IPS DF 6.9 (cell line): ENCODE measurements around the gene PCDHA7.
"Not testable (repeated sequence)": the region's sequence is repeated elsewhere in the genome, so short reads cannot be mapped to it uniquely, and the experiment has no call there.

Source experiments
- DNase-seq: peaks from one replicate; pipeline ENCODE4 v3.0.0-alpha.2; 2013; ENCODE audit warnings: low read depth, low spot score
- H3K27ac ChIP-seq: one replicate; pipeline ENCODE4 v1.5.1; 2013; ENCODE audit warnings: low read length, control low read depth
- H3K27me3 ChIP-seq: 2 replicates; pipeline ENCODE4 v1.6.1; 2013; ENCODE audit warnings: mild to moderate bottlenecking, low read length; ENCODE audit not compliant: control insufficient read depth, insufficient read depth
- H3K36me3 ChIP-seq: 2 replicates; pipeline ENCODE4 v1.6.1; 2013; ENCODE audit warnings: low read length; ENCODE audit not compliant: control insufficient read depth, insufficient read depth
- H3K4me1 ChIP-seq: 2 replicates; pipeline ENCODE4 v1.6.1; 2013; ENCODE audit warnings: low read length; ENCODE audit not compliant: control insufficient read depth, insufficient read depth
- H3K4me3 ChIP-seq: 2 replicates; pipeline ENCODE4 v1.5.1; 2013; ENCODE audit warnings: mild to moderate bottlenecking, low read length
- H3K9me3 ChIP-seq: 2 replicates; pipeline ENCODE4 v1.6.1; 2013; ENCODE audit warnings: low read length, inconsistent platforms; ENCODE audit not compliant: control insufficient read depth, insufficient read depth
- WGBS: extraction: QIAGEN DNeasy Blood & Tissue Kit; methylation state at CpG from one replicate; pipeline ENCODE4 v1.1.7; 2013; ENCODE audit warnings: mixed read lengths, missing lambda C conversion rate; ENCODE audit not compliant: insufficient read length, insufficient coverage; 5-methylcytosine and 5-hydroxymethylcytosine counted together

Gene PCDHA7, protein sequence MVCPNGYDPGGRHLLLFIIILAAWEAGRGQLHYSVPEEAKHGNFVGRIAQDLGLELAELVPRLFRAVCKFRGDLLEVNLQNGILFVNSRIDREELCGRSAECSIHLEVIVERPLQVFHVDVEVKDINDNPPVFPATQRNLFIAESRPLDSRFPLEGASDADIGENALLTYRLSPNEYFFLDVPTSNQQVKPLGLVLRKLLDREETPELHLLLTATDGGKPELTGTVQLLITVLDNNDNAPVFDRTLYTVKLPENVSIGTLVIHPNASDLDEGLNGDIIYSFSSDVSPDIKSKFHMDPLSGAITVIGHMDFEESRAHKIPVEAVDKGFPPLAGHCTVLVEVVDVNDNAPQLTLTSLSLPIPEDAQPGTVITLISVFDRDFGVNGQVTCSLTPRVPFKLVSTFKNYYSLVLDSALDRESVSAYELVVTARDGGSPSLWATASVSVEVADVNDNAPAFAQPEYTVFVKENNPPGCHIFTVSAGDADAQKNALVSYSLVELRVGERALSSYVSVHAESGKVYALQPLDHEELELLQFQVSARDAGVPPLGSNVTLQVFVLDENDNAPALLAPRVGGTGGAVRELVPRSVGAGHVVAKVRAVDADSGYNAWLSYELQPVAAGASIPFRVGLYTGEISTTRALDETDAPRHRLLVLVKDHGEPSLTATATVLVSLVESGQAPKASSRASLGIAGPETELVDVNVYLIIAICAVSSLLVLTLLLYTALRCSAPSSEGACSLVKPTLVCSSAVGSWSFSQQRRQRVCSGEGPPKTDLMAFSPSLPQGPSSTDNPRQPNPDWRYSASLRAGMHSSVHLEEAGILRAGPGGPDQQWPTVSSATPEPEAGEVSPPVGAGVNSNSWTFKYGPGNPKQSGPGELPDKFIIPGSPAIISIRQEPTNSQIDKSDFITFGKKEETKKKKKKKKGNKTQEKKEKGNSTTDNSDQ

DNA sequence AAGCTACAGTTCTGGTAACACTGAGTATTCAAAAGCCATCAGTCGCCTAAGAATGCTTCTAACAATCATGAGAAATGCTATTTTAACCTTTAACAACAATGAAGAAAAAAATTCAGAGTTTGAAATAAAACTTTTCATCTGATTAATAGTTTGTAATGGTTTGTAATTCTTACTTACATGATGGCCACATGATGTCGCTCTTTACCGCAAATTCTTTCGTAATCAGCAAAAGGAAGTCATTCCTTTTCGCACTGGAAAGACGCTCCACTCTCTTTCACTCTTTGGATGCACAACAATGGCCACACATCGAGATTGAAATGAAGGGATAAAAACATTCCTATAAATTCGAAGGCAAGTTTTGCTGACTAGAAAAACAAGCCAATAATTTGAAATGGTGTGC, at the start of gene PCDHA7:
TSS of gene PCDHA7 (plus strand) at position 277 of the 400 bp plus-strand sequence. CDS start at position 392, 115 bp downstream.
- no peaks in the 10 kb centered on the region for H3K27me3 ChIP-seq
- no peak within 1 kb of the TSS for H3K4me3 ChIP-seq
- H3K27ac ChIP-seq: no peak within 1 kb of the TSS
- H3K9me3 ChIP-seq: no peaks in the 10 kb centered on the region
- no peak for DNase-seq
- WGBS: no CpG with 5 or more reads among the region's 8 CpGs
- H3K36me3 ChIP-seq: no peaks in the 10 kb centered on the region
- no peaks in the 10 kb centered on the region for H3K4me1 ChIP-seq

DNA sequence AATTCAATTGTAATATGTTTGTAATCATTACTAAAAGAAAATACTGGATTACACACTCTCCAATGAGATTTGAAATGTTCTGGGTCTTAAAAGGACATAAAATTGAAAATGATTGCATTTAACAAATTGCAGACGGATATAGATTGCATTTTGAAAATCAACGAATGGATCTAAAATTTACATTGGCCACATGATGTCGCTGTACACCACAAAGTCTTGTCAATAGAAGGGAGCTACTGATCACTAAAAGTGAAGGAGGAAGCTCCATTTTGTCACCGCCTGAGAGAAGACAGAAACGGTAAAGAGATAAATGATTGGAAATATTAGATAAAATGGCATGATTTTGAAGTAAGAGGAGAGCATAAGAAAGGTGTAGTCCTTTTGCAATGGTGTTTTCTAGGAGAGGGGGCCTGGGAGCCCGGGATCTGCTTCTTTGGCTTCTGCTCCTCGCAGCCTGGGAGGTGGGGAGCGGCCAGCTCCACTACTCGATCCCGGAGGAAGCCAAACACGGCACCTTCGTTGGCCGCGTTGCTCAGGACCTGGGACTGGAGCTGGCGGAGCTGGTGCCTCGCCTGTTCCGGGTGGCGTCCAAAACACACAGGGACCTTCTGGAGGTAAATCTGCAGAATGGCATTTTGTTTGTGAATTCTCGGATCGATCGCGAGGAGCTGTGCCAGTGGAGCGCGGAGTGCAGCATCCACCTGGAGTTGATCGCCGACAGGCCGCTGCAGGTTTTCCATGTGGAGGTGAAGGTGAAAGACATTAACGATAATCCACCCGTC, 48.0 kb upstream of the PCDHA7 start, which contains the start of gene PCDHA1:
TSS of gene PCDHA1 (plus strand) at position 236 of the 782 bp plus-strand sequence.
- no peaks in the 10 kb centered on the region for H3K27me3 ChIP-seq
- H3K36me3 ChIP-seq: no peaks in the 10 kb centered on the region
- no peak for DNase-seq
- H3K27ac ChIP-seq: no peak within 1 kb of the TSS
- H3K9me3 ChIP-seq: peaks cover 1% of the 10 kb centered on the region; the same call in 1 of the 2 replicates
- H3K4me3 ChIP-seq: no peak within 1 kb of the TSS
- WGBS: 100% methylated on average over 1 of the region's 29 CpGs
- H3K4me1 ChIP-seq: no peaks in the 10 kb centered on the region

DNA sequence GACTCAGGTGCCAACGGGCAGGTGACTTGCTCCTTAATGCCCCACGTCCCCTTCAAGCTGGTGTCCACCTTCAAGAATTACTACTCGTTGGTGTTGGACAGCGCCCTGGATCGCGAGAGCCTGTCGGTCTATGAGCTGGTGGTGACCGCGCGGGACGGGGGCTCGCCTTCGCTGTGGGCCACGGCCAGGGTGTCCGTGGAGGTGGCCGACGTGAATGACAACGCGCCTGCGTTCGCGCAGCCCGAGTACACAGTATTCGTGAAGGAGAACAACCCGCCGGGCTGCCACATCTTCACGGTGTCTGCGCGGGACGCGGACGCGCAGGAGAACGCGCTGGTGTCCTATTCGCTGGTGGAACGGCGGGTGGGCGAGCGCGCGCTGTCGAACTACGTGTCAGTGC, 46.6 kb upstream of the PCDHA7 start:
- H3K4me1 ChIP-seq, H3K4me3 ChIP-seq, H3K27ac ChIP-seq, H3K36me3 ChIP-seq, H3K27me3 ChIP-seq, DNase-seq, H3K9me3 ChIP-seq: not testable (repeated sequence)
- WGBS: no CpG with 5 or more reads among the region's 44 CpGs

DNA sequence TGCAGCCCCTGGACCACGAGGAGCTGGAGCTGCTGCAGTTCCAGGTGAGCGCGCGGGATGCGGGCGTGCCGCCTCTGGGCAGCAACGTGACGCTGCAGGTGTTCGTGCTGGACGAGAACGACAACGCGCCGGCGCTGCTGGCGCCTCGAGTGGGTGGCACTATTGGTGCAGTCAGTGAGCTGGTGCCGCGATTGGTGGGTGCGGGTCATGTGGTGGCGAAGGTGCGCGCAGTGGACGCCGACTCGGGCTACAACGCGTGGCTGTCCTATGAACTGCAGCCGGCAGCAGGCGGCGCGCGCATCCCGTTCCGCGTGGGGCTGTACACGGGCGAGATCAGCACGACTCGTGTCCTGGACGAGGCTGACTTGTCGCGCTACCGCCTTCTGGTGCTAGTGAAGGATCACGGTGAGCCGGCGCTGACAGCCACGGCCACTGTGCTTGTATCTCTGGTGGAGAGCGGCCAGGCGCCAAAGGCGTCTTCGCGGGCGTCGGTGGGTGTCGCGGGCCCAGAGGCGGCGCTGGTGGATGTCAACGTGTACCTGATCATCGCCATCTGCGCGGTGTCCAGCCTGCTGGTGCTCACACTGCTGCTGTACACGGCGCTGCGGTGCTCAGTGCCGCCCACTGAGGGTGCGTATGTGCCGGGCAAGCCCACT, 46.1 kb upstream of the PCDHA7 start:
- not testable (repeated sequence) for H3K9me3 ChIP-seq
- no CpG with 5 or more reads among the region's 70 CpGs for WGBS

DNA sequence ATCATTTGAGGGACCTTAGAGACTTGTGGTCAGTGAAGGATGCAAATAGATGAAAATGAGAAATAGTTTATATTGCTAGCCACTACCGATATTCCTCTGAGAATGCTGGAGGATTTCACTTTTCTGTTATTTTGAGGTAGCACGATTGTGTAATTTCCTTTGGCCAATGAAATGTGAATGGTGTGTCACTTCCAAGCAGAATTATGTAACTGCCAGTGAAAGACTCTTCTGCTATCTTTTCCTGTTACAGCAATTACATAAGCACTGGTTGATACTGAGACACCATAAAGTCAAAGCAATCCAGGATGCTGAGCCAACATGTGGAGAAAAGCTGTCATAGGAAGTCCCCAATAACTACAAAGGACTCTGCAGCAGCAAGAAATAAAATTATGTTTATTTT, 43.0 kb upstream of the PCDHA7 start:
- Histone ChIP-seq H3K27ac (no peak overlapping the region), H3K27me3 (no peaks in the 10 kb centered on the region), H3K4me1 (no peaks in the 10 kb centered on the region), H3K36me3 (no peaks in the 10 kb centered on the region), H3K9me3 (no peaks in the 10 kb centered on the region), H3K4me3 (no peak overlapping the region)
- WGBS: no CpG with 5 or more reads among the region's 2 CpGs
- DNase-seq: no peak

More for the DNA sequence above, 46.1 kb upstream of the PCDHA7 start:
- not testable (repeated sequence) for DNase-seq, H3K27me3 ChIP-seq, H3K4me3 ChIP-seq, H3K4me1 ChIP-seq, H3K27ac ChIP-seq, H3K36me3 ChIP-seq

DNA sequence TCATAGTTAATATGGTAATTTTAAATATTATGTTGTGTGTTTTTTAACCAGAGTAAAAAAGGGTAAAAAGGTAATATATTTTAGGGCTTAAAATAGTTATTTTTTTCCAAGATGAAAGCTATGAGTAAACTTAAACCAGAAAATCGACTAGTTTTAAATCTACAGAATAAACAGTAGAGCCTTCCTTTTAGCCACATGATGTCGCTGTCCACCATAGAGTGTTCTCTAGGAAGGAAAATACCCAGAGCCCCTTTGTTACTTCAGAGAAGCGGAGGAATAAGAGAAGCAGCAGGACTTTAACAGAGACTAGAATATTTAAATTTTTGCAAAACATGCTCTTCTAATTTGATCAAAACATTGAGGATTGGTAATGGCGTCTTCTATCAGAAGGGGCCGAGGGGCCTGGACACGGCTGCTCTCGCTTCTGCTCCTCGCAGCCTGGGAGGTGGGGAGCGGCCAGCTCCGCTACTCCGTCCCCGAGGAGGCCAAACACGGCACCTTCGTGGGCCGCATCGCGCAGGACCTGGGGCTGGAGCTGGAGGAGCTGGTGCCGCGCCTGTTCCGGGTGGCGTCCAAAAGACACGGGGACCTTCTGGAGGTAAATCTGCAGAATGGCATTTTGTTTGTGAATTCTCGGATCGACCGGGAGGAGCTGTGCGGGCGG, 39.3 kb upstream of the PCDHA7 start, which contains the start of gene PCDHA2:
TSS of gene PCDHA2 (plus strand) at position 258 of the 664 bp plus-strand sequence.
- WGBS: no CpG with 5 or more reads among the region's 27 CpGs
- Histone ChIP-seq H3K4me3 (peak within 1 kb of the TSS; percentile 87), H3K9me3 (no peaks in the 10 kb centered on the region), H3K27me3 (no peaks in the 10 kb centered on the region), H3K27ac (no peak within 1 kb of the TSS), H3K36me3 (no peaks in the 10 kb centered on the region), H3K4me1 (no peaks in the 10 kb centered on the region)
- no peak for DNase-seq

DNA sequence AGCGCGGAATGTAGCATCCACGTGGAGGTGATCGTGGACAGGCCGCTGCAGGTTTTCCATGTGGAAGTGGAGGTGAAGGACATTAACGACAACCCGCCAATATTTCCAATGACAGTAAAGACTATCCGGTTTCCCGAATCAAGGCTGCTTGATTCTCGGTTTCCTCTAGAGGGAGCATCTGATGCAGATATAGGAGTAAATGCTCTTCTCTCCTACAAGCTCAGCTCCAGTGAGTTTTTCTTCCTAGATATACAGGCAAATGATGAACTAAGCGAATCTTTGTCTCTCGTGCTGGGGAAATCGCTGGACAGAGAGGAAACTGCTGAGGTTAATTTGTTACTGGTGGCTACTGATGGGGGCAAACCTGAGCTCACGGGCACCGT, 38.8 kb upstream of the PCDHA7 start:
- WGBS: no CpG with 5 or more reads among the region's 15 CpGs
- Histone ChIP-seq H3K27ac (no peak overlapping the region), H3K4me3 (peak overlapping the region; percentile 87; the same call in 1 of the 2 replicates), H3K4me1 (no peaks in the 10 kb centered on the region), H3K27me3 (no peaks in the 10 kb centered on the region), H3K36me3 (no peaks in the 10 kb centered on the region), H3K9me3 (no peaks in the 10 kb centered on the region)
- no peak for DNase-seq

DNA sequence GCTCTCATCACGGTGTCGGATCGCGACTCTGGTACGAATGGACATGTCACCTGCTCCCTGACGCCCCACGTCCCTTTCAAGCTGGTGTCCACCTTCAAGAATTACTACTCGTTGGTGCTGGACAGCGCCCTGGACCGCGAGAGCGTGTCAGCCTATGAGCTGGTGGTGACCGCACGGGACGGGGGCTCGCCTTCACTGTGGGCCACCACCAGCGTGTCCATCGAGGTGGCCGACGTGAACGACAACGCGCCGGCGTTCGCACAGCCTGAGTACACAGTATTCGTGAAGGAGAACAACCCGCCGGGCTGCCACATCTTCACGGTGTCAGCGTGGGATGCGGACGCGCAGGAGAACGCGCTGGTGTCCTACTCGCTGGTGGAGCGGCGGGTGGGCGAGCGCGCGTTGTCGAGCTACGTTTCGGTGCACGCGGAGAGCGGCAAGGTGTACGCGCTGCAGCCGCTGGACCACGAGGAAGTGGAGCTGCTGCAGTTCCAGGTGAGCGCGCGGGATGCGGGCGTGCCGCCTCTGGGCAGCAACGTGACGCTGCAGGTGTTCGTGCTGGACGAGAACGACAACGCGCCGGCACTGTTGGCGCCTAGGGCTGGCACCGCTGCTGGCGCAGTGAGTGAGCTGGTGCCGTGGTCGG, 37.9 kb upstream of the PCDHA7 start:
- no CpG with 5 or more reads among the region's 72 CpGs for WGBS
- not testable (repeated sequence) for H3K27ac ChIP-seq, H3K36me3 ChIP-seq, H3K27me3 ChIP-seq, H3K4me1 ChIP-seq, DNase-seq, H3K9me3 ChIP-seq, H3K4me3 ChIP-seq

DNA sequence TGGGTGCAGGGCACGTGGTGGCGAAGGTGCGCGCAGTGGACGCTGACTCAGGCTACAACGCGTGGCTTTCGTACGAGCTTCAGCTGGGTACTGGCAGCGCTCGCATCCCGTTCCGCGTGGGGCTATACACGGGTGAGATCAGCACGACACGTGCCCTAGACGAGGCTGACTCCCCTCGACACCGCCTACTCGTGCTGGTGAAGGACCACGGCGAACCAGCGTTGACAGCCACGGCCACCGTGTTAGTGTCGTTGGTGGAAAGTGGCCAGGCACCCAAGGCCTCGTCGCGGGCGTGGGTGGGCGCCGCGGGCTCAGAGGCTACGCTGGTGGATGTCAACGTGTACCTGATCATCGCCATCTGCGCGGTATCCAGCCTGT, 37.4 kb upstream of the PCDHA7 start:
- H3K36me3 ChIP-seq: no peaks in the 10 kb centered on the region
- H3K4me1 ChIP-seq: no peaks in the 10 kb centered on the region
- no peaks in the 10 kb centered on the region for H3K9me3 ChIP-seq
- no peak for DNase-seq
- WGBS: no CpG with 5 or more reads among the region's 39 CpGs
- no peaks in the 10 kb centered on the region for H3K27me3 ChIP-seq
- no peak overlapping the region for H3K4me3 ChIP-seq
- H3K27ac ChIP-seq: no peak overlapping the region
